ENCODE measurements around the gene SPECC1. TPM values are rescaled to one million over a fixed set of nuclear protein-coding genes. Genes with fewer than 3 reads are reported as not detected.

Gene SPECC1
- total and polyA plus RNA-seq, 2 of the 4 experiments (the other 2 are of a cell fraction): 16.9 to 26.2 TPM

DNA sequence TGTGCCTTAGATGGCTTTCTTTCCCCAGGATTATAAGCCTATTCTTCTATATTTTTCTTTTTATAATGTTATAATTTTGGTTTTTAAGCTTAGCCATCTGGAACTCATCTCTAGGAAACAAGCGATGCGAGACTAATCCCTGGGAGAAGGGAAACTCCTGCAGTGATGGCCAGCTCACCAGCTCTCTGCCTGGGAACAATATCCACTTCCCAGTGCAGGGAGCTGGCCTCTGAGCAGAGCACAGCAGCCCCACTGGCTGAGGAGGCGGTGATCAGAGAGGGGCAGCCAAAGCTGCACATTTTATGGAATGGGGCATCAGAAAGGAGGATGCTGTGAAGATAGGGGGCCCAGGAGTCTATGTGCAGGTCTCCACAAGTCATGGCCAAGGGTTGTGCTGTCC is 274.9 kb downstream of the SPECC1 start:
- Histone ChIP-seq H3K9ac (ENCODE audit: low read depth, low read length) (no peak overlapping the region), H2BK120ac (ENCODE audit: low read depth, low read length) (no peak overlapping the region), H3K4me3 (ENCODE audit: insufficient read depth, low read depth, low read length) (no peak overlapping the region), H2AFZ (replicated peaks; ENCODE audit: low read length, poor library complexity) (no peak overlapping the region), H3K9me3 (ENCODE audit: control insufficient read depth, insufficient read depth, low read length) (no peaks in the 10 kb centered on the region), H2BK20ac (ENCODE audit: low read depth, low read length) (no peak overlapping the region), H4K8ac (ENCODE audit: low read depth in 2 of 2, low read length in 2 of 2) (no peak overlapping the region), H3K36me3 (ENCODE audit: control insufficient read depth, insufficient read depth, low read length) (peaks cover 5% of the 10 kb centered on the region), H2AK9ac (replicated peaks; ENCODE audit: low read depth, low read length, poor library complexity) (no peak overlapping the region), H3K27ac (ENCODE audit: insufficient read depth, low read length) (no peak overlapping the region; the same call in 1 of the 2 replicates), H3K18ac (ENCODE audit: low read depth, low read length) (no peak overlapping the region; the same call in 1 of the 2 replicates), H3K27me3 (ENCODE audit: control insufficient read depth, insufficient read depth, low read length) (no peaks in the 10 kb centered on the region), H3K23ac (ENCODE audit: low read depth, low read length) (no peak overlapping the region), H3K79me1 (ENCODE audit: low read depth in 1 of 2, low read length in 2 of 2) (peaks cover 12 to 19% of the 10 kb centered on the region in 2 experiments), H3K9me1 (ENCODE audit: insufficient read depth, low read length) (peaks cover 10% of the 10 kb centered on the region), H4K91ac (ENCODE audit: insufficient read depth, low read depth, low read length) (no peak overlapping the region), H4K5ac (ENCODE audit: low read depth, low read length) (no peak overlapping the region), H3K4ac (ENCODE audit: low read depth, low read length) (no peak overlapping the region), H4K20me1 (ENCODE audit: insufficient read depth, low read length) (no peaks in the 10 kb centered on the region), H3K14ac (replicated peaks; ENCODE audit: low read depth, low read length) (no peak overlapping the region), H2BK5ac (ENCODE audit: low read depth, low read length, poor library complexity, severe bottlenecking) (no peak overlapping the region), H2AK5ac (ENCODE audit: low read depth, low read length) (no peak overlapping the region), H2BK15ac (ENCODE audit: low read depth, low read length) (no peak overlapping the region), H3K56ac (ENCODE audit: extremely low read depth, insufficient read depth, low read length) (no peak overlapping the region), H3K4me1 (ENCODE audit: control insufficient read depth, insufficient read depth, low read length) (peaks cover 7% of the 10 kb centered on the region), H3K4me2 (ENCODE audit: low read depth, low read length) (no peak overlapping the region)
- dilution Hi-C loops (cut with HindIII; ENCODE audit: low sequenced_read_pairs, unreplicated experiment) (no loop called here), in situ Hi-C loops (cut with MboI; ENCODE audit: low sequenced_read_pairs) (no loop called here), intact Hi-C loops (cut with micrococcal nuclease) (no loop called here)
- WGBS, 2 experiments (ENCODE audit: extremely low coverage in 2 of 2, insufficient read length in 1 of 2): 100% methylated on average over 1 of the region's 3 CpGs; no CpG with 5 or more reads in 1 of the 2 experiments
- ATAC-seq (ENCODE audit: low read depth) (peak; percentile 37; the same call in 1 of the 2 replicates), DNase-seq (peak; percentile 42)
- ChIA-PET CTCF (no interaction called here), POLR2A (ENCODE audit: unreplicated experiment) (no interaction called here)
- BruUV-seq (replicated peaks): no TSS peak
- no peak for TF ChIP-seq MAZ (IDR thresholded peaks at IDR 0.05; ENCODE audit: borderline replicate concordance, low read depth, low read length)
- no peak for TF ChIP-seq MAFK (IDR thresholded peaks at IDR 0.05; ENCODE audit: low read depth, low read length)
- TF ChIP-seq NFE2L2 (IDR thresholded peaks at IDR 0.05; ENCODE audit: low read depth, low read length): no peak
- no peak for TF ChIP-seq RCOR1 (IDR thresholded peaks at IDR 0.05; ENCODE audit: insufficient replicate concordance, low read length)
- no peak for TF ChIP-seq BHLHE40 (IDR thresholded peaks at IDR 0.05; ENCODE audit: low read depth, low read length)
- no peak for TF ChIP-seq MXI1 (IDR thresholded peaks at IDR 0.05; ENCODE audit: borderline replicate concordance, low read depth, low read length)
- no peak for TF ChIP-seq SMC3 (IDR thresholded peaks at IDR 0.05; ENCODE audit: low read depth, low read length)

Data from IMR-90 (cell line).